Subcutaneous abdominal adipose tissue (tissue), 5 donors: ENCODE data around the gene SMAD3.

ENCODE experiments used
- H3K27ac ChIP-seq: one replicate; pipeline ENCODE4 v1.7.0; 2013; ENCODE audit warnings: low read depth, mild to moderate bottlenecking, inconsistent platforms, low read length, moderate library complexity
- H3K27me3 ChIP-seq, 5 donors: one replicate each; pipeline ENCODE4 v1.7.0; 2013; ENCODE audit warnings: low read length in 5 of 5, inconsistent platforms in 1 of 5; ENCODE audit not compliant: control insufficient read depth in 5 of 5, insufficient read depth in 4 of 5
- H3K36me3 ChIP-seq, 5 donors: one replicate each; pipeline ENCODE4 v1.7.0; 2013; ENCODE audit warnings: low read length in 5 of 5; ENCODE audit not compliant: control insufficient read depth in 5 of 5, insufficient read depth in 5 of 5
- H3K4me1 ChIP-seq, 5 donors: one replicate each; pipeline ENCODE4 v1.7.0; 2013; ENCODE audit warnings: low read length in 5 of 5, mild to moderate bottlenecking in 3 of 5, moderate library complexity in 1 of 5; ENCODE audit not compliant: control insufficient read depth in 5 of 5, insufficient read depth in 5 of 5
- H3K4me3 ChIP-seq, 5 donors: one replicate each; pipeline ENCODE4 v1.7.0; 2013; ENCODE audit warnings: low read length in 5 of 5, low read depth in 1 of 5
- H3K9ac ChIP-seq, 5 donors: one replicate each; pipeline ENCODE4 v1.7.0; 2013; ENCODE audit warnings: low read length in 5 of 5, mild to moderate bottlenecking in 4 of 5, moderate library complexity in 3 of 5
- H3K9me3 ChIP-seq, 5 donors: one replicate each; pipeline ENCODE4 v1.7.0; 2013; ENCODE audit warnings: low read length in 5 of 5; ENCODE audit not compliant: control insufficient read depth in 5 of 5
- donor health status: healthy.
- donor health status: healthy.
- donor health status: healthy.
- donor health status: healthy.
- donor health status: healthy.

SMAD3 gene

DNA sequence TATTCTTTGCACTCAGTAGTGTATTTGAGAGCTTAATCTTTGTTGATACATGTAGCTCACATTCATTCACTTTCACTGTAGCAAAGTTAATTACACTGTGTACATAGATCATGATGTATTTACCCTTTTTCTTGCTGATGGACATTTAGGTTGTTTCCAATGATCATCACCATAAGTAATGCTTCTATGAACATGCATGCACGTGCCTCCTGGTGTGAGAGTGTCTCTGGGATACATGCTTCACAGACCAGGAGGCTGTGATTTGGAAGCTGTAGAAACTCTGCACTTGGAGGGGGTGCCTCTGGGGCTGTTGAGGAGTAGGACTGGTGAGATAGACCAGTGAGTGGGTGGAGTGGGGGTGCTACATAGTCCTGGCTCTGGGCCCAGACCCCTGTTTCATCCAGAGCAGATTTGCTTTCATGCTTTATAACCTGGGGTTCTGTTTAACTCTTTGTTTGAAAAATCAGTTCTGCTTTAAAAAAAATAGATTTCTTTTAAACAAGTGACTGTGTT is 18.2 kb upstream of the SMAD3 start:
- Histone ChIP-seq H3K27ac (peak overlapping the region; percentile 87), H3K9ac (no peak overlapping the region), H3K4me1 (peaks cover 12 to 71% (median 56%) of the 10 kb centered on the region in 5 donors), H3K36me3 (no peaks in the 10 kb centered on the region), H3K9me3 (no peaks in the 10 kb centered on the region), H3K27me3 (no peaks in the 10 kb centered on the region), H3K4me3 (no peak overlapping the region)

DNA sequence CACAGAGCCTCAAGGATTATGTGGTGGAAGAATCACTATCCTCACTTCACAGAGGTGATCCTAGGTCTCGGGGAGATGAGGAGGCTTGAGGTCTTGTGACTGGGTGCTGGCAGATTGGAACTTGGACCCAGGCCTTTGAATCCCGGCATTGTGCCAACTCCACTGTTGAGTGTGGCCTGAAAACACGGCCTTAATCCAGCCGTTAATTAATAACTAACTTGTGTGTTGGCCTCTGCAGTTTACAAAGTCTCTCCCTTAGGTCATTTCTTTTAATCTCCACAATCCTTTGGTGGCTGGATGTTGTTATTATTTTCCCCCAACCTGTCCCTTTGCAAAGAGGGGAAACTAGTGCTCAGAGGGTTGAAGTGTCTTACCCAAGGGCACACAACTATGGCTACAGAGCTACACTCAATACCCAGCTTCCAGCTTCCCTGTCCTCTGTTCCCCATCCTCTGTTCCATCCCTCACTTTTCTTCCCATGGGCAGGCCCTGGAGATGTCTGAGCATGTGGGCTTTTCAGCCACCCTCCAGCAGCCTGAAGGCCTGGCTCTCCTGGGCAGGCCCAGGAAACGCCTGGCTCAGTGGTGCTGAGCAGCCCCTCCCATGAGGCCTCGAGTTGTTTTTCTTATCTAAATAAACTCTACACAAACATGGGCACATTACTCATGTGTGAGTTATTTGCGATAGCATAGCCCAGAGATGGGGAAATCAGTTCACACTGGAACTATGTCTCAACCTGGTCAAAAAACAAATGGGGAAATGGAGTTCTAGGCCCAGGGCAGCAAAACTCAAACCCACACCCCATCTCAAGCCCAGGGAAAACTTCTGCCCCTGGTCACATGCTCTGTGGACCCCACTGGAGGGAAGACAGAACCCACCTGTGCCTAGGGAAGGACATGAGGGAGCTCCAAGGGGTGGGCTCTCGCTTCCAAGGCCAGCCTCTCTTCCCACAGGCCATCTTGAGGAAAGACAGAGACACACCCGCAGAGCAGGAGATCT is 16.8 kb upstream of the SMAD3 start:
- no peaks in the 10 kb centered on the region for H3K9me3 ChIP-seq
- peak overlapping the region in 3 of 5 donors; percentile 2 to 78 (median 10) for H3K9ac ChIP-seq
- H3K27me3 ChIP-seq = no peaks in the 10 kb centered on the region
- H3K27ac ChIP-seq = peak overlapping the region; percentile 87
- no peak overlapping the region for H3K4me3 ChIP-seq
- peaks cover 12 to 61% (median 49%) of the 10 kb centered on the region in 5 donors for H3K4me1 ChIP-seq
- no peaks in the 10 kb centered on the region for H3K36me3 ChIP-seq

DNA sequence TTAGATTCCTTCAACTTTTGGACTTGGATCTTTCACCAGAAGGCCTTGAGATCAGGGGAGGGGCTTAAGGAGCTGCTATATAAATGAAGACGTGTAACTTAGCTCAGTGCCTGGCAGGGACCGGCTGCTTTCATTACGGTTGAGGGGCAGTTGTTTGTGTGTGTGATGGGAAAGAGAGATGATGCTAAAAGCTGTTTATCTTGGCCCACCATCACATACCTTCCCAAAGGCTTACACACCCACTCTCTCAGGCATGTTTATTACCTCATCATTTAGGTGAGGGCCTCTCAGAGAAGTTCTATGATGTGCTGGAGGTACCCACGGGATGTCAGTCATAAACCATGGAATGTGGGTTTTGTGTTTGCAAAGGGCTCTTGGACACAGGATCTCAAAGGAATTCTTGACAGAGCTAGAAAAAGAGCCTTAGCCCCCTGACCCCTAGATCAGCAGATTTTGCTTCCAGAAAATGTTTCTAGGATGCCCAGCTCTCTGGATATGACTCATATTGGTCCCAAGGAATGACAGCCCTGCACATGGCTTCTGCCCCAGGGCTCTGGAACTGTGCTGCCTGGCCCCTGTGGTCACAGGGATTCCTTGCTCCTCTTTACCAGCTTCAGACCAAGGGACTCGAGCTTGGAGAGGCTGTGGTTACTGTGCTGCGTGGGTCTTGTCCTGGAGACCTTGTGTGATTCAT is 15.9 kb upstream of the SMAD3 start:
- peak overlapping the region; percentile 87 for H3K27ac ChIP-seq
- peak overlapping the region in 4 of 5 donors; percentile 23 to 78 (median 36) for H3K9ac ChIP-seq
- peaks cover 12 to 54% (median 42%) of the 10 kb centered on the region in 5 donors for H3K4me1 ChIP-seq

DNA sequence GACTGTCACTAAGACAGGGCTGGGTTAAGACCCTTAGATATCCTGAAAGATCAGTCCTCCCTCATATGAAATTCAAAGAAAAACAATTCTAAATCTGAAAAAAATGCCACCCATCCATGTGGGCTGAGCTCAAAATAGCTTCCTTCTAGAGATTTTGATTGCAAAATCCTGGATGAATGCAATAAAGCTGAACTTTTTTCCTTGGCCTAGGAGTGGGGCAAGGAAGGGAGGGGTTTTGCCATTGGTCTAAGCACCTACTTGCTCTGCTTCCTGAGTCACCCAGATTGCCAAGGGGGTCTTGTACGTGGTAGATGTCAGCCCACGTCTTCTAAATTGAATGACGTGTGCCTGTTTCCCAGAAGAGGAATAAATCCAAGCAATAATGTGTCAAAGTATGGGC is 15.3 kb upstream of the SMAD3 start:
- no peaks in the 10 kb centered on the region for H3K9me3 ChIP-seq
- H3K9ac ChIP-seq = peak overlapping the region in 2 of 5 donors; percentile 45 to 78
- H3K36me3 ChIP-seq = peaks cover 0 to 2% (median 0%) of the 10 kb centered on the region in 5 donors
- H3K4me1 ChIP-seq = peaks cover 12 to 49% (median 39%) of the 10 kb centered on the region in 5 donors
- H3K4me3 ChIP-seq = peak overlapping the region in 1 of 5 donors; percentile 33
- H3K27me3 ChIP-seq = no peaks in the 10 kb centered on the region
- peak overlapping the region; percentile 87 for H3K27ac ChIP-seq

More for the DNA sequence above, 15.9 kb upstream of the SMAD3 start:
- Histone ChIP-seq H3K27me3 (no peaks in the 10 kb centered on the region), H3K36me3 (no peaks in the 10 kb centered on the region), H3K9me3 (no peaks in the 10 kb centered on the region), H3K4me3 (no peak overlapping the region)

DNA sequence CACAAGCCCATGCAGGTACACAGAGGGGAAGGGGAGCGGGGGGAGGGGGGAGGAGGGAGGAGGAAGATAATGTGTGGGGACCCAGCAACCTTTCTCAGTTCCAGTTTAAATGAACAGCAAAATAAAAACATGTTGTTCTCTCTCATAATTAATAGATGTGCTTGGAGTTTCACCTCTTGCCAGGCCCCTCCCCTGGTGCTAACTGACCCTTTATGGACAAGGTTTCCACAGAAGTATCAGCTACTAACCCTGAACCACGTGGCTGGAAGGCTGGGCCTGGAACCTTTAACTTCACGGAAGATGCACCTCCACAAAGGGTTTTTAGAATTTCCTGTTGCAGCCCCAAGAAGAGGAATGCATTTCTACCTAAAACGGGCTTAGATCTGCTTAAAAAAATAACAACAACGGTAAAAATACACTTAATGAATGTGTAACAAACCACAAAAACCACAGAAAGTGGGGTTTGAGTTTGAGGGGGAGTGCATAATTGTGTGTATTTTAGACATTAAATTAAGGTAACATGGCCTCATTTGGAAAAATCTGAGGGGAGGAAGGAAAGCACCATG is 14.8 kb upstream of the SMAD3 start:
- H3K9me3 ChIP-seq = no peaks in the 10 kb centered on the region
- peaks cover 12 to 44% (median 39%) of the 10 kb centered on the region in 5 donors for H3K4me1 ChIP-seq
- peak overlapping the region in 1 of 5 donors; percentile 31 for H3K9ac ChIP-seq
- peaks cover 0 to 2% (median 0%) of the 10 kb centered on the region in 5 donors for H3K36me3 ChIP-seq
- H3K27me3 ChIP-seq = no peaks in the 10 kb centered on the region
- peak overlapping the region; percentile 87 for H3K27ac ChIP-seq
- no peak overlapping the region for H3K4me3 ChIP-seq

DNA sequence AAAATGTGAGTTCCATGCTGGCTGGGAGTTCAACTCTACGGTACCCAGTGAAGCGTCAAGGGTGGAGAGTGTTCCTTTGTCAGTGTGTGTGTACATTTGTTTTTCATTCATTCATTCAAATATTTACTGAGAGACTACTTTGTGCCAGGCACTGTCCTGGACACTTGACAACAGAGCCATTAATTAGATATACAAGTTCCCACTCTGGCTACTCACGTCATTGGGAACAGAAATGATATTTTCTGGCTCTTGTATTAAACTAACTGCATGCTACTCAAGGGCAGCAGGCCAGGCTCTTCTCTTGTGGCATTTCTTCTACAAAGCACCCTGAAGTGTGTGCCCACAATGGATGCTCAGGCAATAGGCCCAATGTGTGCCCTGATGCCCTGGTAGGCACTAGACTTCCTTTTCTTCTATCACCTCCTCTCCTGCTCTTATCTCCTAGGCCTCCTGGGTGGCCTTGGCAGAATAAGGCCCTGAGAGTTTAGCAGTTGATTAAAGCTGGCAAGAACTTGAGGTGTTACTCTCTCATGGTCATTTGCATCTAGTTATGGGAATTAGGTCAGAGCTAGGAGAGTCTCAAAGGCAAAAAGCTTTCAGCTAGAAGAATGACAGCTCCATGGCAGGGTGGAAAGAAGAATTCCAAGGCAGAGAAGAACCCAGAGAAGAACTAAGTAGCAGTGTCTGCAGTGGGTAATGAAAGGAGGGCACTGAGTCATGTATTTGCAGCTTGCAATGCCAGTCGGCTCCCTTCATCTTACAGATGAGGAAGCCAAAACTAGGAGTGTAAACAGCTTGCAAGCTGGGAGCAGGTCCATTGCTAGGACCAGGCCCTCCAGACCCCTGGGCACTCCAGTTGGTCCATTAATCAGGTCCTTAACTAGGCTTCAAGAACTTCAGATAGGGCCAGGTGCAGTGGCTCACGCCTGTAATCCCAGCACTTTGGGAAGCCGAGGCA is 14.0 kb upstream of the SMAD3 start:
- H3K36me3 ChIP-seq = peaks cover 0 to 2% (median 0%) of the 10 kb centered on the region in 5 donors
- peaks cover 12 to 48% (median 40%) of the 10 kb centered on the region in 5 donors for H3K4me1 ChIP-seq
- H3K27me3 ChIP-seq = no peaks in the 10 kb centered on the region
- no peak overlapping the region for H3K4me3 ChIP-seq
- peak overlapping the region; percentile 87 for H3K27ac ChIP-seq
- no peaks in the 10 kb centered on the region for H3K9me3 ChIP-seq
- peak overlapping the region in 3 of 5 donors; percentile 9 to 31 (median 13) for H3K9ac ChIP-seq

DNA sequence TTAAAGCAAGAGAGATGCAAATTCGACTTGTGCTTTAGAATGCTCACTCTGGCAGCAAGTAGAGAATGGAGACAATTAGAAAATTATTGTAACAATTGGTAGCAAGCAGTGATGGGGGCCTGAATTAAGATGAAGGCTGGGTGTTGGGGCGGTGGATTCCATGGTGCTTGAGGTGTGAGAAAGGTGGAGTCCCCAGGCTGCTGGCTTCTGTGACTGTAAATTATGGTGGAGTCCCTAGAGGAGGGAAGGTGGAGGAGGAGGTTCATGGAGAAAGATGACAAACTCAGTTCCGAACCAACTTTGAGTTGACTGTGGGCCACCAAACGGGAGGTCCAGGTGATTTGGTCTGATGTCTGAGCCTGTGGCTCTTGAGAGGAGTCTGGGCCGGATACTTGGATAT is 10.7 kb upstream of the SMAD3 start:
- H3K36me3 ChIP-seq = peaks cover 0 to 2% (median 0%) of the 10 kb centered on the region in 5 donors
- H3K9me3 ChIP-seq = no peaks in the 10 kb centered on the region
- H3K9ac ChIP-seq = no peak overlapping the region
- no peak overlapping the region for H3K4me3 ChIP-seq
- H3K27ac ChIP-seq = no peak overlapping the region
- peaks cover 8 to 54% (median 37%) of the 10 kb centered on the region in 5 donors for H3K4me1 ChIP-seq
- no peaks in the 10 kb centered on the region for H3K27me3 ChIP-seq

DNA sequence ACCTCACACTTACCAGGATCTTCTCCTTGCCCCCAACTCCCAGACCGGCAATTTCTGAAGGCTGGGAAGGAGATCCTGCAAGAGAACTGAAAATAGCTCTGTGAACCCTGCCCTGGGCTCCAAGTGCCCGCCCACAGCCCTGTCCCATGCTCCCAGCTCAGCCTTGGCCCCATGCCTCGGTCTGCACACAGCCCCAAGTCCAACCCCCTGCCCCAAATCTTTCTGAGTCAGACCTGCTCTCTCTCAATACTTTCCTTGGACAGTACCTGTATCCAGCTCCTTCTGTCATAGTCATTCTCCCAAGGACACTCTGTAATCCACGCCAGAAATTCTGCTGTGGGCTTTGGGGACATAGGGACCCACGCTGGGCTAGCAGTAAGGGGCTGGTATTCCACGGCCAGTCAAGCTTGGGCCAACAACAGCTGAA is 6.3 kb upstream of the SMAD3 start:
- Histone ChIP-seq H3K36me3 (peaks cover 0 to 2% (median 0%) of the 10 kb centered on the region in 5 donors), H3K4me3 (peak overlapping the region; percentile 55 to 83 (median 66)), H3K4me1 (peaks cover 0 to 41% (median 25%) of the 10 kb centered on the region in 5 donors), H3K9ac (peak overlapping the region; percentile 2 to 82 (median 61)), H3K27ac (peak overlapping the region; percentile 71), H3K9me3 (no peaks in the 10 kb centered on the region), H3K27me3 (no peaks in the 10 kb centered on the region)
